Erythroblast (primary cell): ENCODE results near the gene SH3D21.

Experiments
- GATA1 ChIP-seq: IDR thresholded peaks from 2 replicates; pipeline ENCODE4 v1.6.1; 2011; ENCODE audit warnings: low read depth, mild to moderate bottlenecking, control low read depth, low read length, moderate library complexity
- POLR2A ChIP-seq: IDR thresholded peaks from 2 replicates; pipeline ENCODE4 v1.6.1; 2011; ENCODE audit warnings: mild to moderate bottlenecking, low read length

DNA sequence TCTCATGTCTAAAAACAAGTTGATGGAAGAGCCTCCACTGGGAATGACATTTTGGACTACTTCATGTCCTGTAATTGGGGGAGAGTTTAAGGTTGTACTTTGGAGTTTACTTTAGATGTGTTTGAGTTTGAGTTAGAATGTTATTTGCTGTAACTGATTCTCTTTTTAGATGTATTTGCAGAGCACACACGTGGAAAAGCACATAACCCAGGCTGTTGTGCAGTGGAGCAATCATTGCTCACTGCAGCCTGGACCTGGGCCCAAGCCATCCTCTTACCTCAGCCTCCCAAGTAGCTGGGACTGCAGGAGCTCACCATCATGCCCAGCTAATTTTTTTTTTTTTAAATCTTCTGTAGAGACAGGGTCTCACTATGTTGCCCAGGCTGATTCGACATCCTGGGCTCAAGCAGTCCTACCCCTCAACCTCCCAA, 36.7 kb upstream of the SH3D21 start:
- no peak for TF ChIP-seq POLR2A
- TF ChIP-seq GATA1, result no peak
